PC-3 (cell line): ENCODE results near the gene PRIM2. TPM values are rescaled to one million over a fixed set of nuclear protein-coding genes. Genes with fewer than 3 reads are reported as not detected.
"Not testable (repeated sequence)": the region's sequence is repeated elsewhere in the genome, so short reads cannot be mapped to it uniquely, and the experiment has no call there.

Experiments used
- ATAC-seq: fragments of 200-7000 bp; cut with Tn5 transposase; 2 replicates; pipeline ENCODE4 v1.9.1; 2020; ENCODE audit warnings: mild to moderate bottlenecking, moderate library complexity
- BruUV-seq: library from RNA; stranded (reverse); fragments of 400-500 nt; replicated peaks from 2 replicates; lab custom pipeline; 2021; lab: Mats Ljungman, UMichigan
- CTCF ChIA-PET: fragments of 300-600 bp; sonication (Branson Sonifier 250); formaldehyde crosslinking; loops from one replicate; lab custom pipeline; 2022; ENCODE audit warnings: antibody characterized with exemption; lab: Charles Lee
- POLR2A ChIA-PET: fragments of 300-600 bp; sonication (Branson Sonifier 250); formaldehyde crosslinking; loops from one replicate; lab custom pipeline; 2022; ENCODE audit warnings: antibody characterized with exemption; ENCODE audit not compliant: unreplicated experiment; lab: Charles Lee
- DNase-seq: peaks from one replicate; pipeline ENCODE4 v3.0.0-alpha.2; 2015
- H2AFZ ChIP-seq: fragments of 300-600 bp; sonication (generic); 2 replicates; pipeline ENCODE4 v1.6.0; 2016; ENCODE audit warnings: antibody characterized with exemption, low read length
- H3F3A ChIP-seq: fragments of 300-600 bp; sonication (generic); one replicate; pipeline ENCODE4 v1.6.0; 2017; ENCODE audit warnings: antibody characterized with exemption, low read length, control low read depth, mild to moderate bottlenecking; ENCODE audit not compliant: unreplicated experiment
- H3K27ac ChIP-seq: fragments of 300-600 bp; sonication (generic); 2 replicates; pipeline ENCODE4 v1.5.1; 2016; ENCODE audit warnings: mild to moderate bottlenecking, low read length
- H3K27me3 ChIP-seq: fragments of 300-600 bp; sonication (generic); 2 replicates; pipeline ENCODE4 v1.6.1; 2016; ENCODE audit warnings: low read length, mixed read lengths
- H3K36me3 ChIP-seq: fragments of 300-600 bp; sonication (generic); 2 replicates; pipeline ENCODE4 v1.6.1; 2016; ENCODE audit warnings: low read depth, mixed run types, low read length, mixed read lengths
- H3K4me1 ChIP-seq: fragments of 300-600 bp; sonication (generic); 2 replicates; pipeline ENCODE4 v1.5.1; 2016; ENCODE audit warnings: low read length; ENCODE audit not compliant: insufficient read depth
- H3K4me2 ChIP-seq: fragments of 300-600 bp; sonication (generic); 2 replicates; pipeline ENCODE4 v1.6.0; 2016; ENCODE audit warnings: low read length
- H3K4me3 ChIP-seq: fragments of 300-600 bp; sonication (generic); 2 replicates; pipeline ENCODE4 v1.5.1; 2016; ENCODE audit warnings: mild to moderate bottlenecking, low read length, mixed read lengths
- H3K79me2 ChIP-seq: fragments of 300-600 bp; sonication (generic); 2 replicates; pipeline ENCODE4 v1.6.1; 2017; ENCODE audit warnings: low read length, mixed read lengths
- H3K9ac ChIP-seq: fragments of 300-600 bp; sonication (generic); 2 replicates; pipeline ENCODE4 v1.6.0; 2016; ENCODE audit warnings: mild to moderate bottlenecking, low read length
- H3K9me2 ChIP-seq: fragments of 300-600 bp; sonication (generic); replicated peaks from 2 replicates; pipeline ENCODE4 v1.6.1; 2016; ENCODE audit warnings: mixed run types, low read length, mixed read lengths
- H3K9me3 ChIP-seq: fragments of 300-600 bp; sonication (generic); 2 replicates; pipeline ENCODE4 v1.6.1; 2016; ENCODE audit warnings: low read length, mixed read lengths
- H4K20me1 ChIP-seq: fragments of 300-600 bp; sonication (generic); 2 replicates; pipeline ENCODE4 v1.6.1; 2016; ENCODE audit warnings: low read length, mixed read lengths
- intact Hi-C: fragments of 100-400 bp; cut with micrococcal nuclease; formaldehyde crosslinking; loops from 2 replicates; pipeline ENCODE4 v1.9.0; 2023
- total RNA-seq: library from RNA; depleted of rRNA; stranded (reverse); fragments of >200 nt; gene quantifications from 2 replicates; pipeline ENCODE4 v1.2.3, GENCODE V29; 2014

Gene PRIM2
- total RNA-seq, 1 experiment from 2014 or later, result 48.4 TPM

- H3K27ac ChIP-seq, intact Hi-C loops, H3K4me2 ChIP-seq: not testable (repeated sequence)
These were observed 157.5 kb downstream of the PRIM2 start for GRCh38 chr6:57474862-57475475.

GRCh38 chr6:57475656-57476055 lies 158.2 kb downstream of the PRIM2 start:
- H3K9me3 ChIP-seq, DNase-seq, ATAC-seq, H3K9ac ChIP-seq, H3K4me2 ChIP-seq, H3K9me2 ChIP-seq, H3K4me1 ChIP-seq, H3K36me3 ChIP-seq, BruUV-seq, intact Hi-C loops, CTCF ChIA-PET, H3K27me3 ChIP-seq, H3K4me3 ChIP-seq, H3K79me2 ChIP-seq, H2AFZ ChIP-seq, H3K27ac ChIP-seq, POLR2A ChIA-PET, H4K20me1 ChIP-seq, H3F3A ChIP-seq: not testable (repeated sequence)

More at GRCh38 chr6:57474862-57475475, 157.5 kb downstream of the PRIM2 start:
- H2AFZ ChIP-seq, POLR2A ChIA-PET, H3K4me1 ChIP-seq, H4K20me1 ChIP-seq, H3K36me3 ChIP-seq, BruUV-seq, ATAC-seq, H3K9me3 ChIP-seq, CTCF ChIA-PET, H3K27me3 ChIP-seq, H3K9ac ChIP-seq, H3F3A ChIP-seq, H3K79me2 ChIP-seq, H3K9me2 ChIP-seq, H3K4me3 ChIP-seq, DNase-seq: not testable (repeated sequence)

GRCh38 chr6:57480194-57480593 lies 162.8 kb downstream of the PRIM2 start:
- H3K27ac ChIP-seq, H2AFZ ChIP-seq, BruUV-seq, POLR2A ChIA-PET, H3K4me2 ChIP-seq, H3F3A ChIP-seq, H3K27me3 ChIP-seq, H3K9me3 ChIP-seq, intact Hi-C loops, H3K4me3 ChIP-seq, ATAC-seq, DNase-seq, H4K20me1 ChIP-seq, H3K79me2 ChIP-seq, H3K4me1 ChIP-seq, H3K36me3 ChIP-seq, H3K9me2 ChIP-seq, CTCF ChIA-PET, H3K9ac ChIP-seq: not testable (repeated sequence)

- H3K4me1 ChIP-seq, DNase-seq, H2AFZ ChIP-seq, intact Hi-C loops, H3K27me3 ChIP-seq, H3F3A ChIP-seq, ATAC-seq, H3K79me2 ChIP-seq, H3K4me3 ChIP-seq, H3K27ac ChIP-seq, BruUV-seq, POLR2A ChIA-PET, H3K36me3 ChIP-seq, H3K9ac ChIP-seq, CTCF ChIA-PET, H4K20me1 ChIP-seq, H3K4me2 ChIP-seq, H3K9me2 ChIP-seq, H3K9me3 ChIP-seq: not testable (repeated sequence)
These were observed 163.7 kb downstream of the PRIM2 start for GRCh38 chr6:57481121-57481520.

GRCh38 chr6:57482471-57482870 lies 165.0 kb downstream of the PRIM2 start:
- H3K9me2 ChIP-seq, H2AFZ ChIP-seq, H3F3A ChIP-seq, H3K9ac ChIP-seq, H3K4me1 ChIP-seq, ATAC-seq, H3K4me3 ChIP-seq, H3K9me3 ChIP-seq, POLR2A ChIA-PET, H3K27me3 ChIP-seq, H3K79me2 ChIP-seq, H3K36me3 ChIP-seq, H4K20me1 ChIP-seq, DNase-seq, BruUV-seq, H3K4me2 ChIP-seq, H3K27ac ChIP-seq, CTCF ChIA-PET, intact Hi-C loops: not testable (repeated sequence)

- H3K4me2 ChIP-seq, CTCF ChIA-PET: not testable (repeated sequence)
- H3K27ac ChIP-seq, result peak overlapping the region; percentile 13; the same call in 1 of the 2 replicates
These were observed 169.2 kb downstream of the PRIM2 start for GRCh38 chr6:57486494-57487081.

More at GRCh38 chr6:57486494-57487081, 169.2 kb downstream of the PRIM2 start:
- POLR2A ChIA-PET, result interaction anchor here (0.5 kb wide), 1 partner anchor 51 kb away, joined by 3 read pairs; no protein-coding TSS in a partner anchor
- BruUV-seq, H3K9me3 ChIP-seq, H2AFZ ChIP-seq, H3K36me3 ChIP-seq, H3K79me2 ChIP-seq, H3K9me2 ChIP-seq, H3K27me3 ChIP-seq, H3K9ac ChIP-seq, H3F3A ChIP-seq, intact Hi-C loops, H4K20me1 ChIP-seq, H3K4me3 ChIP-seq, H3K4me1 ChIP-seq: not testable (repeated sequence)
- DNase-seq, result peak; percentile 28
- ATAC-seq, result peak; percentile 66
